Heart left ventricle (tissue), 13 donors: ENCODE data around the gene CNOT3.

Source experiments
- CTCF ChIP-seq, 12 donors: fragments of 200-600 bp; sonication (generic) in 4 of 12; IDR thresholded peaks; one replicate each; pipeline versions ENCODE4 v1.5.0 to v1.8.0; 2018 to 2022; ENCODE audit warnings: antibody characterized with exemption in 12 of 12, mild to moderate bottlenecking in 5 of 12
- POLR2A ChIP-seq, 2 donors: fragments of 450-650 bp; IDR thresholded peaks; one replicate each; pipeline ENCODE4 v1.6.1; 2017; ENCODE audit warnings: antibody characterized with exemption in 2 of 2, mild to moderate bottlenecking in 2 of 2, moderate library complexity in 2 of 2
- donor health status: ischemic (EF 13 %, LVEDD 7.1; RV severe dilation, severe dysfunction).
- donor health status: DM: no; HTN: yes; CAD: no.
- donor health status: DM: no; HTN: no; CAD: no.
- donor health status: ischemic (EF 25% LVEDD 6.9; RV normal size, moderate dysfunction).
- donor health status: ischemic (EF 25% LVEDD 5.7; RV mildly dilated, moderate dysfunction).
- donor health status: ischemic (EF 35%, LVEDD 5.7; RV mildly dilated, moderate dysfunction).
- donor health status: nonischemic (EF 11% LVEDD 7.7; RV severe dilation, severe dysfunction).
- donor health status: DM: yes; HTN: yes; CAD: no.
- donor health status: PGD.
- donor health status: ischemic (EF 29% LVEDD 5.4; RV normal size, mild dysfunction).
- donor health status: nonischemic (EF 23%, LVEDD 6.1; RV moderate dilation, normal function).

GRCh38 chr19:54154603-54155345 is 17.2 kb downstream of the CNOT3 start:
- TF ChIP-seq POLR2A (IDR thresholded peaks at IDR 0.05) (no peak), CTCF (IDR thresholded peaks at IDR 0.05) (no peak)
